HCEC 1CT (cell line): ENCODE results near the gene SLC1A1.

Experiments
- DNase-seq: peaks from one replicate; pipeline ENCODE4 v3.0.0-alpha.2; 2017

Gene SLC1A1

DNA sequence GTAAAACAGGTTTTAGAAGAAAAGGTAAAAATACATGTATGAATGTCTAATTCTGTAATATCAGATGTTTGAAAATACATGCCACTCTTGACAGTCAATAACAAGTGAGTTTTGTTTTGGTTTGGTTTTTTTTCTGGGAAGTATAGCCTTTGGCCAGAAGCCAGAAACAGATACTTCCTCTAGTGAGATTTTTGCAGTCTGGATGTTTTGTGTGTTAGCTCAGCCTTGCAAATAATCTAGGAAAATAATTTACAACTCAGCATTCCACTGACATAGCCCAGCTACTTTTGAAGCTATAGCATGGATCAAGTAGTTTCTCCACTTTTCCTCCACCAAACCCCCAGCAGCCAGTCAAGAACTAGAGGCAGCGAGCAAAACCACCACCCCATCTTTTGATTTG, 56.7 kb downstream of the SLC1A1 start:
- no peak for DNase-seq

DNA sequence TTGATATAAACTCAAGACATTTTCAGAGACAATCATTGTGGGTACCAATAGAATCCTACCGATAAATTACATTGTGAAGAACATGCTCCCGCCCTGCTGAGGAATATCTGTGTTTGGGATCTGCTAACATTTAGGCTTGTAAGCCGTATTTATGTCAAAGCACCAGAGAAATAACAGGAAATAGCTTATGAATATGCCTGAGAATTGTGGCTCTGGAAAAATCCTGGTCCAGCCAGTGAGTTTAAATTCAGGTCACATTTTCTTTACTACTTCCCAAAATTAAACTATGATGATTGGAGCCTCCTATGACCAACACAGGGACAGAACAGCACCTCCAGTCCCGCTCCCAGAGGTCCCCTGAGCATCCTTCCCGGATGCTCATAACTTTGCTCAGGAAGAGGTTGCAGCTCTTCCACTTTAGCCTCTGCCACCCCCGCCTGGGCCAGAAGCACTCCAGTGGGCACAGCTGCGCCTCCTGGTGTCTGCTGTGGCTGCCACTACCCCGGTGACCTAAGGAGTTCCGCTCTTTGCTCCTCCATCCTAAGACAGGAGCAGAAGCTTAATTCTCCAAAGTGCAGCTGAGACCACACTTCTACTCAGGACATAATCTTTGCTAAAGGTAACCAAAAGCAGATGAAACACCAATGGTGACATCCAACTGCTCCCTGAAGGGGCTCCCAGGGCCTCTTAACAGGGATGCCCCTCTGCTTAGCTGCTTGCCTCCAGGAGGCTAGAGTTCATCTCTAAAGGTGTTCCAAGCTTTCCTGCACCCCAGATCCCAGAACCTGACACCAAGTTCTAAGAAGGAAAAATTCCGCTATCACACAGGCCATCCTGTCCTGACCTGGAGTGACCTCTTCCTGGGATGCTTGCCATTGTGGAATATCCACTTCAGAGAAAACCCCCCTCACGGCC, 58.8 kb downstream of the SLC1A1 start:
- DNase-seq: no peak

DNA sequence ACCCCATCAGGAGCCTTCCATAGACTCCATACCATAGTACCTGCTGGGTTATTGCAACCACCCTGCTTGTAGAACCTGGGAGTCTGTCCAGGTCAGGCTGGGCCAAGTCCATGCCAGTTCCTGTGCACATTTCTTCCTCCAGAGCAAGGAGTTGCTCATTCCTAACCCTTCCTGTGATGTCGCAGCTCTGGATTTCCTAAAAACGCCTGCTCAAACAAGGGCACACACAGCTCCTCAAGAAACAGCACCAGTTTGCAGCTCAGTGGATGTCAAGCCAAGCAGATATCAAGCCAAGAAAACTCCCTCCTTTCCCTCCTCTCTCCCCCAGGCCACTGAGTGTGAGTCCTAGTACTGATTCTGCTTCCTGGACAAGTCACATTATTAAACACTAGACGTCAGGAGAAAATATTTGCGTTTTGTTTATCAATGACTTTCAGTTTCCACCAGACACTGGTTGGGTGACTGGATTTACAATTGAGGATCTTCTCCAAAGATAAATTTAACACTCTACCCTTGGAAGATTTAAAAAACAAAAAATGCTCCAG, 59.6 kb downstream of the SLC1A1 start:
- no peak for DNase-seq

DNA sequence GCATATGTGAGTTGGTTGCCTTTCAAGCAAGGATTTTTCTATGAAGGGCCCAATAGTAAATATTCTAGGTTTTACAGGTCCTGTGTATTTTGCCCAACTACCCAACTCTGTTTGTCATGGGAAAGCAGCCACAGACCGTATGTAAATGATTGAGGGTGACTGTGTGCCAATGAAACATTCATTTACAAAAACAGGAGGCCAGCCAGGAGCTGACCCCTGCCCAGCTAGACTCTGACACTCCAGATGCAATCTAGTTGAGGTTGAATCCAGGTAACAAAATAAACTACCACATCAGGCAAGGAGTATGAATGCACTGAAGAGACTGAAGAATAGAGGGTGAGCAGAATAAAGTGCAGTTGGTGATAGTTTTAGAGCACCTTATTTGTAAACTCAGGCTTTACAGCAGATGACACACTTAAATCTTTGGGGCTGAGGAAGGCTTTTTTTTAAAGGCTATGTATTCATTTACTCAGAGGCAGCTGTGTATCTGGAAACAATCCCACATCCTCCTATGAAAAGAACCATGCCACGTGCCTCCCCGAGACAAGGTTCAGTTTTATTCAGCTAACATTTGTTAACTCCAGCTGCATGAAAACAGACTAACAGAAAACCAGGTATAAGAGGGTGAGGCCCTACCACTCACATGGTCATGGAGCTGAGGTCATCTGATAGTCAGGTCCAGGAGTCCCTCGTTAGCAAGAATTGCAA, 60.7 kb downstream of the SLC1A1 start:
- DNase-seq: no peak

DNA sequence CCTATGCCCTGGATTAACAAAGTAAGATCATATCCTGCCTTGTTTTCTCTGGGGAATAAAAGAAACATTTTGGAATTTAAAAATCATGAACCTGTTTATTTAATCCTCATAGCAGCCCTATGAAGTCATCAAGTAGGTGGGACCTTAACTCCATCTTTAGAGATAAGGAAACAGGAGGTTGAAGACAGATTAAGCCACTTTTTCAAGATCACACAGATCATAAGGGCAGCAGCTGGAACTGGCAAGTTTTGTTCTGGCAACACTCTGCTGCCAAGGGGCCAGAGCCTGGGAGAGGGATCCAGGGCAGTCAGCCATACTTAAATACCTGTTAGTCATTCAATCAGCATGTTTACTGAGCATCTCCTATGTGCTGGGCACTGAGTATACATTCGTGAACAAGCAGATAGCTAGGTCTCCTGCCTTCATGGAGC, 63.7 kb downstream of the SLC1A1 start:
- no peak for DNase-seq

DNA sequence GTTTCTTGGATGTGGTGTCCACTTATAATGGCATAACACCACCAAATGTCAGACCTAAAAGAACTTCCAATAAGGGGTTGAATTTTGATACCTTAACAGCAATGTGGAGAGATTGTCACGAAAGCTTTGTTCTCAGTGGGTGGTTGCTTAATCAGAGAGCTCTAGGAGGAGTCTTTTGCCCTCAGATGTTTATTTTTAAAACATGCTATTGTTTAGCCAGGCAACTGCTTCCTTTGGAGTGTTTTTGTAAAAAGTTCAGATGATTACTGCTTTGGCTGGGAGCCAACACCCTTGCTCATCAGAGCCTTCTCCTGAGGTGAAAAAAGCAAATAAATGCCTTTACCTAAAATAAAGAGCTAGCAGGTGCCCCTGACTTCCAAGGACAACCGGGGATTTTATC, 65.0 kb downstream of the SLC1A1 start:
- no peak for DNase-seq

DNA sequence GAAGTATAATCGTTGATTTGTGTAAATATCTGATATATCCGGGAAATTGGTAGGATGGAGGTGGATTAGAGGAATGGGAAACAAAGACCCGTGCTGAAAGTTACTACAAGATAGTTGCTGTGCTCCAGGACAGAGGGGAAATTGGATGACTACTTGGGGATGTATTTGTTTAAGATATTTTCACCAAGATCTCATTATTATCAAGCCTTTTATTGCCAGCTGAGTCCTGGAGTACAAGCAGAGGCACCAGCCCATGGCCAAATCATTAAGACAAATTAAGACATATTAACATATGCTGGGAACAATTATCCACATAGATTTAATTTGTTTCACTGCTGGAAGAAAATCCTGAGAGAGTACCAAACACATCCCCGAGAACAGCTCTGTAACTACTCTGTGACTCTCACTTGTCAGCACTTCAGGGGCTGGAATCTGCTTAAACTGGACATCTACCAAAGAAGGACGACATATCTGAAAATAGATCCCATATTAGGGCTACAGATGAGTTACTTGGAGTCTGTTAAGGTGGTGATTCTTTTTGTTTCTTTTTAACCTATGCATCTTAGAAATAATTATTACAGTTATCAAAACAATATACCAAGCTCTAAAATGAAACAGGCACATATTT, 68.2 kb downstream of the SLC1A1 start:
- no peak for DNase-seq

DNA sequence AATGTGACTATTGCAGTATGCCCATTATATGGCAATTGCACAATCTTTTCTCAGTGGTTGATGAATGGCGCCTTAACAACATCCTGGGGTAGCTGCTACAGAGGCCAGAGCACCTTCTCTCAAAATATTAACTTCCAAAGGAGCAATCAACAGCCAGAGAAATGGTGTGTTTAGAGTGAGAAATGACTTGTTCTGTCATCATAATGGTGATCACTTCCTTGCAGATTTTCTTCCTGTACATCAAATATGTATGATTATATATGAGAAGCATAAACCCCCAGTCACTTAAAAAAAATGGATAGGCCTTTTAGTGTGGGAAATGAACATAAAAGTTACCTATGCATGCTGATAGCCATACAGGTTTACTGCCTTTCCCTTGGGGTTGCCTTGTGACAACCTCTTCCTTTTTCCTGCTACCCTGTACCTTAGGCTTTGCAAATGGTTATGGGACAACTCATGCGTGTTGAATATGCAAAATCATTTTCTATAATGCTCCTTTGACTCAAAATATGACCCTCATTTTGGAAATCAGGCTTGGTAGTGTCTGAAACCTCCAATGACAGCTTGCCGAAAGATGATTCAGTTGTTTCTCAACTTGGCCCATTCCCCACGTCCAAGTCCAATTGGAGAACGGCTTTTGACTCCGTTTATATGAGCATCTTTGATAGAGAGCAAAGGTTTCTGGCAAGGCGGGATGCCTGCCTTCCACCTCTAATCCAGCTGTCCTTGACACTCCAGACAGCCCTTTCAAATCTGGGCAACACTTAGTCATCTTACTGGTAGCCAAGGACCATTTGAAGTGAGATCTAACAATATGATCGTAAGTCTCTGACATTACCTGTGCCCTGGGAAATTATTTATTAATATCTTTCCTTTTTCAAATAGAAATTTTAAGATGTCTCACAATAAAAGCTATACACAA, 69.3 kb downstream of the SLC1A1 start:
- no peak for DNase-seq

DNA sequence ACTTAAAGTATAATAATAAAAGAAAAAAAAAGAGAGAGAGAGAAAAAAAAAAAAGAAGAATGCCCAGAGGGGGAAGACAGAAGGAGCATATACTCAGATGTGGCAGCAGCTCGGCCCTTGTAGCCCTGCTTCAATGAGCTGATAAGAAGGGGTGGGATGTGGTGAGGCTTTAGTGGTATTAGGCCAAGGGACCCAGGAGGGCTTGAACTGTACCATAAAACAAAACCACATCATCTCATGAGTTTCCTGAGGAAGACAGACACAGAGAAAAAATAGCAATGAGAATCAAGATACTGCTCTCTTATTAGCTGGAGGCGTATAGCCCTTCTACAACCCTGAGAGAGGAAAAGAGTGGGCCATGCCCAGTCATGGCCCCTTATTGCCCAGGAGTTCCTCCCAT, 72.8 kb downstream of the SLC1A1 start:
- DNase-seq: no peak

DNA sequence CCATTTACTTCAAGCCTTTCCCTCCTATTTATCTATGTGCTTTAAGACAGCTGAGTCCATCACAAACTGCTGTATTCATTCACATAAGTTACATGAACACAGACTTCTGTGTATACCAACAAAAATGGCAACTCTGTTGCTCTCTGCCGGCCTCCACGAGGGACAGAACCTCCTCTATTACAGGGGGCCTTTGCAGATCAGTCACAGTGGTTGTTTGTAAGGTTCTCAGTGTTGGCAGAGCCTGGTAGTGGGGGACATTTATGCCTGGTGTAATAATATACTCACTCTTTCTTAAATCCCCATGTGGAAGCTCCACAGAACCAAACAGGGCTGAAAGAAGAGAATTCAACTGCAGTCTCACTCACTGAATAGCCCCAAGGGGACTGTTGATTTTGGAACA, 76.5 kb downstream of the SLC1A1 start:
- no peak for DNase-seq

DNA sequence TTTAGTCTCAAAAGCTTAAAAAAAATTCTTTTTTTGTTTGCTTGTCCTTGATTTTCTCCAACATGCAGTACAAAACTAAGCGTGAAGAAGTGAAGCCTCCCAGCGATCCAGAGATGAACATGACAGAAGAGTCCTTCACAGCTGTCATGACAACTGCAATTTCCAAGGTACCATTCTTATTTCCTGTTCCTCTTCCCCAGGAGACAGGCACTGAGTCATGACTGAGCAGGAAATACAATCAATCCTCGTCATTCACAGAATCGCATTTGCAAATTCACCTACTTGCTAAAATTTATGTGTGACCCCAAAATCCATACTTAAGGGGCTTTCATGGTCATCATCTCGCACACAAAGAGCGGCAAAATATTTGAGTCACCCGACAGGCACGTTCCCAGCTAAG, 77.3 kb downstream of the SLC1A1 start:
- DNase-seq: no peak

DNA sequence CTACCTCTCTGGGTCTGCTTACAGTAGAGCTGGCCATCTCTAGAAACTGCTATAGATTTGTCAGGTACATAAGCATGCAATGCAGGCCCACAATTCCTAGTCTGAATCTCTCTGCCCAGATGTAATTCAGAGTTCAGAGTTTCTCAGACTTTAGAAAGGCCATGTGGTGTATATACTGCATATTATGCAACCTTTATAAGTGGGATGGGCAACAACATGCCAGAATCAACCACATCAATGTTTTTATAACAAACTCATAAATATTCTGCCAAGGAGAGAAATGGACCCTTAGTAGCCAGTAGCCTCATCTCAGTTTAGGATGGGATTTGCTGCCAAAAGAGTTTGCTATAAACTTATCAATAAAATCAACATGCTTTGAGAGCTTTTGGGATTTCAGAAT, 78.8 kb downstream of the SLC1A1 start:
- DNase-seq: no peak

DNA sequence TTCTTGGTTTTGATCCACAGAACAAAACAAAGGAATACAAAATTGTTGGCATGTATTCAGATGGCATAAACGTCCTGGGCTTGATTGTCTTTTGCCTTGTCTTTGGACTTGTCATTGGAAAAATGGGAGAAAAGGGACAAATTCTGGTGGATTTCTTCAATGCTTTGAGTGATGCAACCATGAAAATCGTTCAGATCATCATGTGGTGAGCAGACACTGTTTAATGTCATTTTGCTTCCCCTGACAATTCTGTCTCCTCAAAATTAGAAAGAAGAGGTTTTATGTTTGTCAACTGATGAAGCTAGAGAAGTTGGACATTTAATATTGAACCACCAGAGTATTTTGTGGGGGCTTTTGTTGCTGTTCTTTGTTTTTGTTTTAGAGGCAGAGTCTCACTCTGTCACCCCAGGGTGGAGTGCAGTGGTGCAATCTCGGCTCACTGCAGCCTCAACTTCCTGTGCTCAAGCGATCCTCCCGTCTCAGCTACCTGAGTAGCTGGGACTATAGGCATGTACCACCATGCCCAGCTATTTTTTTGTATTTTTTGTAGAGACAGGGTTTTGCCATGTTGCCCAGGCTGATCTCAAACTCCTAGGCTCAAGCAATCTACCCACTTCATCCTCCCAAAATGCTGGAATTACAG, 82.0 kb downstream of the SLC1A1 start:
- DNase-seq: no peak

DNA sequence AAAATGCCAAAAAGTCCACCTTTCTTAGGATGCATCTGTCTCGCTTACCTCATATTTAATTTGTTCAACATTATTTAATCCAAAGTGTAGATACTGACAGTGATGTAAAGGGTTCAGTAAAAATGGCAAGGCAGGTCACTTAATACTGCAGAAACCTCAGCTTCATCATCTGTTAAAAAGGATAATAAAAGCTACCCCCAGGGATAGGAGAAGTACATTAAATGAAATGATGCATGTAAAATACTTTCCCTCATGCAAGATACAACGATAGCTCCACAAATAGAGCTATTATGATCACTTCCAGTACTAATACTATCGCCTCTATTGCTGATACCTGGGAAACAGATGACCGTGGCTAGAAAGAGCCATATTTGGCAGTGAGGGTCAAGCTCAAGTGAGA, 82.9 kb downstream of the SLC1A1 start:
- DNase-seq: no peak

DNA sequence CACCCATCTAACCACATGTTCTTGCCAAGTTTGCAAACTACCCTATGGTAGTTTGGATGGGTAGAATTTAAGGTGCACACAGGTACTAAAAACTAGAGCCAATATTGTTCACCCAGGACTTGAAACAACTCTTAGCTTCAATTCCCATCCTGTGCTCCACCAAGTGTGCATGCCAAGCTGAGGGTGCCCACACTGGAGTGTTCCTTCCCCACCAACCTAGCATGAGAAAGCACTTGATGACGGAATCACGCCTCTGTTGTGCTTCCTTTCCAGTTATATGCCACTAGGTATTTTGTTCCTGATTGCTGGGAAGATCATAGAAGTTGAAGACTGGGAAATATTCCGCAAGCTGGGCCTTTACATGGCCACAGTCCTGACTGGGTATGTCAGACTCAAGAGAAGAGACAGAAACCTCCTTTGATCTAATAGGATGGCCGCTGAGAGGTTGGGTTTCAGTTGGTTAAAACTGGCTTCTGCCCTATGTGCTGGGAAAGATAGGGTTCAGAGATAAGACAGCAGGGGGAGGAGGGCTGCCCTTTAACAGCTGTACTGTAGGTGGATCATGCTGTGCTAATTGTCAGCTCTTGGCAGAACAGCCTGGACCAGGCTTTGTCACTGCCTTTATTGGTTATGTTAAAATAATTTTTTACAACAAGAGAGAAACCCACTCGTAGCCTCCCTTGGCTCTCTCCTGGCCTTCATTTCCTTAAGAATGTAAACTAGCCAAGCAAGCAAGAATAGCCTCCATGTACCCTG, 83.5 kb downstream of the SLC1A1 start:
- no peak for DNase-seq

DNA sequence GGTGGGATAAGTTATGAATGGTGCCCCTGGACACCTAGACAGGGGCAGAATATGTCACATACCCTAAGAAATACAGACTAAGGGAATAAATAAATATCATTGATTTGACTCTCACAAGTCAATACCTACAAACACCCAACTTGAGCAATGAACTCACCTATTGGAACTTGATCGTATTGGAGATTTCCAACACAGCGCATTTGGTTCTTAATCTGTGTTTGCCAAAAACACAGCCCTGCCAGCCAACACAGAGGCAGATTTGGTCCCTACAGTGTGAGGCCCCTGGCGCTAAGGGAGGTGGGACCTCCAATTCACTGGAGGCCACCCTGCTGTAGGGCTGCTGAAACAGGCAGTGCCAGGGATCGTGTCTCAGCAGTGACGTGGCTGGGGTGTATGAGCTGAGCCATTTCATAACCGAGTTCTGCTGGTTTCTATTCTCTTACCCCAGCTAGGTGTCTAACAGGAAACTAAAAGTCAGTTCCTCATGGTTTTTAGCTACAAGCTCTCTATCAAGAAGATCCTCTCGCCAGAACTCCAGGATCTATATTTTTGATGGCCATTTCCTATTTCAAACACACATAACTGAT, 84.5 kb downstream of the SLC1A1 start:
- DNase-seq: no peak

DNA sequence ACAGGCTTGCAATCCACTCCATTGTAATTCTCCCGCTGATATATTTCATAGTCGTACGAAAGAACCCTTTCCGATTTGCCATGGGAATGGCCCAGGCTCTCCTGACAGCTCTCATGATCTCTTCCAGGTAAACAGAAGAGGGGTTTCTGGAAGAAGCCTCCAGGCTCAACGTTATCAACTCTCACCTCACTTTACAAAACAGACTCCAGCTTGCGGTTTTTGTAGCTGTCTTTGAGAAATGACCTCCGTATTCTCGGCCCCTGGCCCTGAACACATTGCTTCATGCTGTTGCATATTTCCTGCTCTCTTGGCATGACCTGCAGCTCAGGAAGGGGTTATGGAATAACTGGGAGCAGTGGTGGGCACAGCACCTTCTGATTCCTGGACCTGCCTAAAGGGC, 85.7 kb downstream of the SLC1A1 start:
- no peak for DNase-seq

DNA sequence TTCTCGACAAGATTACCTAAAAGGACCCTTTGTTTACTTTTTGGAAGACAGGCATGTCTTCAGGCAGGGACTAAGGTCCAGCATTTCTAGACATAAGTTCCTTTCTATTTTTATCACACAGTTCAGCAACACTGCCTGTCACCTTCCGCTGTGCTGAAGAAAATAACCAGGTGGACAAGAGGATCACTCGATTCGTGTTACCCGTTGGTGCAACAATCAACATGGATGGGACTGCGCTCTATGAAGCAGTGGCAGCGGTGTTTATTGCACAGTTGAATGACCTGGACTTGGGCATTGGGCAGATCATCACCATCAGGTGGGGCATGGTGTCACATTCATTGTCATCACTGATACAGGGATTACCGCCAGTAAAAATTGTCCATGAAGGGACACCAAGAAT, 86.2 kb downstream of the SLC1A1 start:
- DNase-seq: no peak

DNA sequence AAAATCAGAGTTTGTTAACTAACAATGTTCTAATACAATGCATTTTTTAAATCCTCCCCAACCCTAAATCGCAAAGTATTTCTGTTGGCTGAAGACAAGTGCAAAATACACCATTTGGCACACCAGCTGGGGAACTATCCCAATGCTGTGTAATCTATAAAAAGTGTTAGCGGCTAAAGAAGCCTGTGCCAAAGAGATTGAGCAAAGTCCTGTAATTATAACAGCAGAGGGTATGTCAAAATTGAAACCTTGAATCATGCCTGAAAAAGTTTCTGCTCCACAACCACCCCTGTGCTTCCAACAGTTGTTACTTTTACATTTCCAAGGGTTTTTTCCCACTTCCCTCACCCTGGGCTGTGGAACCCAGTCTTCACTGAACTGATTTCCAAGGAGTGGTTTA, 88.7 kb downstream of the SLC1A1 start:
- DNase-seq: no peak

DNA sequence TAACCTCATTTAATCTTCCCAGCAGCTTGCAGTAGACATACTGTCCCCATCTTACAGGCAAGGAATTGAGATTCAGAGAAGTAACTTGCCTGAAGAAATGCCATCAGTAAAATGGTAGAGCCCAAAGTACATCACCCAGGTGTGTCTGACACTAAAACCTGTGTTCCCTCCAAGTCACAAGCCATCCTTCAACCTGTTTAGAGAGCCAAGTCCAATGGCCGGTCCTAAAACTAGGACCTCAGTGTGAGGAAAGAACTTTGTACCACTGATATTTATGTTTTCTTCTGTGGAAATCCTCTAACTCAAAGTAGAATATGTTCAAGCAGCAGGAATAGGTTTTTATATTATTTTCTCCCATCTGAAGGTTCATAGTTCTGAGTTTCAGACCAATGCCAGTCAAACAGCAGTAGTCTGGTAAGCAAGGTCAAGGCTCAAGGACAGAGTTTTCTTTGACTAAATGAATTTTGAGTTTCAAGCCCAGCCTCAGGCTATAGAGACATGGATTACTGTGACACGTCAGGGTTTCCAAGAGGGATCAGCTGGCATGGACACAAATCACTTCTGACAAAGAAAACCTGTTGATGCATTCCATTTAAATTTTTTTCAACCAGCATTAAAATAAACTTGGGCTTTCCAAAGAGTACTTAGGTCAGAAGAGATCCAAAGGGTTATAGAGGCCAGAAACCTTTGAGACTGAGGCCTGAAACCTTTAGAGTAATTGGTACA, 90.9 kb downstream of the SLC1A1 start:
- DNase-seq: no peak
